HG03103 (cell line): ENCODE measurements around the gene IL1RAPL1.

Experiments
- ATAC-seq: cut with Tn5 transposase; IDR thresholded peaks from one replicate; pipeline ENCODE4 v1.9.1; 2021; ENCODE audit warnings: low read depth; ENCODE audit not compliant: unreplicated experiment

The IL1RAPL1 gene

GRCh38 chrX:29690061-29690460 is 1102.8 kb downstream of the IL1RAPL1 start:
- ATAC-seq = no peak

DNA sequence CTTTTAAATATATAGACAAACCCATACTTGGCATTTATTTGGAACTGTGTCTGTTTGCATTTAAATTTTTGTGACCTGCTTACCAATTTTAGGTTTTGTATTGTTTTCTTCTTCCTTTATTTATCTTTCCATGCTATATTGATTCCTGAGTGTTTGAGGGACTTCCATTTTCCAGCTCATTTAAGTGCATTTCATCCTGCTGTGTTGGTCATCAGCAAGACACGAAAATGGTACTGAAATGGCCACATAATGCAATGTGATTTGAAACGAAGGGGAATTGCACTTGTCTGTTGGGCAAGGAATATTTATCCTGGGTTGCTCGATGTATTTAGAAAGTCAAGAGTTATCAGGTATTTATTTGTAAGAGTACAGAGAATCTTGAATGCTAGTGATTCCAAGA is 1103.8 kb downstream of the IL1RAPL1 start:
- no peak for ATAC-seq

- no peak for ATAC-seq
Measured at GRCh38 chrX:29693912-29694311, 1106.7 kb downstream of the IL1RAPL1 start.

DNA sequence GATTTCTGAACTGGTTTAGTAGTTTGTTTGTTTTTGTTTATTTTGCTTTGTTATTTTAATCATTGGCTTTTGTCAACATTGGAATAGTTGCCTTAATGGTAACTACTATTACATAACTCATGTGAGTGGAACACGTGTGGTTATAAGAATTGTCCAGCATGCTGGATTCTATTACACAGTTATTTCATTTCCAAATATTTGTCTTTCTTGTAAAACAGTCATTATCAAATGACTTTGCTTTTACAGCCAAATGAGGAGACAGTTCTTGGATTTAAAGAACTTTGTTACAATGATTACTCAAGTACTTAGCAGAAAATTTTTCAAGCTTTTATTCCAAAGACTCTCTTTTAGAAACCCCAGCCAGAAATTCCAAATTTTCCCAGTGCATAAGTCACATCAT is 1112.0 kb downstream of the IL1RAPL1 start:
- ATAC-seq = no peak

DNA sequence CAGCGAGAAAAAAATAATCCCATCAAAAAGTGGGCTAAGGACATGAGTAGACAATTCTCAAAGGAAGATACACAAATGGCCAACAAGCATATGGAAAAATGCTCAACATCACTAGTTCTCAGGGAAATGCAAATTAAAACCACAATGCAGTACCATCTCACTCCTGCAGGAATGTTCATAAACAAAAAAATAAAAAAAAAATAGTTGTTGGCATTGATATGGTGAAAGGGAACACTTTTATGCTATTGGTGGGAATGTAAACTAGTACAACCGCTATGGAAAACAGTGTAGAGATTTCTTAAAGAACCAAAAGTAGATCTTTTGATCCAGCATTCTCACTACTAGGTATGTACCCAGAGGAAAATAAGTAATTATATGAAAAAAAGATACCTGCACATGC is 1119.8 kb downstream of the IL1RAPL1 start:
- no peak for ATAC-seq

- no peak for ATAC-seq
Measured at GRCh38 chrX:29721152-29721551, 1133.9 kb downstream of the IL1RAPL1 start.

DNA sequence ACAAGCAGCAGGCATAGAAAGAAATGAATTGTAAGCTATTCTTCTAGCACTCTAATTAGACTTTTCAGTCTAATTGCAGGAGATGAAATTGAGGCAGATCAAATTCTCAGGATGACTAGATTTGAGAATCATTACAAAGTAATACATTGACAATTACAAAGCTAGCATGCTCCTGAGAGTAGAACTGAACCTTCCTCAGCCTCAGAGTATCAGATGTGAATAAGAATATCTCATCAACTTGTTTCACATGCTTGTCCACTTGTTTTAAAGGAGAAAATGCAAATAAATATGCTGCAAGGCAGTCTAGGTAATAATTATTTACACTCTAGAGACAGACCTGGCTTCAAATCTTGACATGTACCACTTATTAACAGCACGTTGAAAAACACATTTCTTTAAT is 1137.1 kb downstream of the IL1RAPL1 start:
- ATAC-seq = no peak

DNA sequence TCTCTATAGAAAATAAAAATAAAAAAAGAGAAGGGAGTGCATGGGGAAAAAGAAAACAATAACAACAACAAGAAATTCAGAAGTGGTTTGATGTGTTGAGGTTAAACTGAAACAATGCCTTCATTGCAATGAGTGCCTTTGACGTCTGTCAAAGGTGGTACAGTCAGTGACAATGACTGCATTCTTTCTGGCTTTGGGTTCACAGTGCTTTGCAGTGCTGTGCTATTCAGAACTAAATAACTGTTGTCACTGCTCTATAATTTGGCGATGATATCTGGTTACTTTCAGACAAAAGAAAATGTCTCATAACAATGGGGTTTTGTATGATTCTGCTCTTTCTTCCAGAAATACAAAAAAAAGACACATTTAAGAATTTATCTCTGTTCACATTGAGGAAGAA is 1139.6 kb downstream of the IL1RAPL1 start:
- no peak for ATAC-seq

- ATAC-seq = no peak
Measured at GRCh38 chrX:29728639-29729038, 1141.4 kb downstream of the IL1RAPL1 start.

GRCh38 chrX:29744966-29745365 is 1157.7 kb downstream of the IL1RAPL1 start:
- ATAC-seq = no peak

DNA sequence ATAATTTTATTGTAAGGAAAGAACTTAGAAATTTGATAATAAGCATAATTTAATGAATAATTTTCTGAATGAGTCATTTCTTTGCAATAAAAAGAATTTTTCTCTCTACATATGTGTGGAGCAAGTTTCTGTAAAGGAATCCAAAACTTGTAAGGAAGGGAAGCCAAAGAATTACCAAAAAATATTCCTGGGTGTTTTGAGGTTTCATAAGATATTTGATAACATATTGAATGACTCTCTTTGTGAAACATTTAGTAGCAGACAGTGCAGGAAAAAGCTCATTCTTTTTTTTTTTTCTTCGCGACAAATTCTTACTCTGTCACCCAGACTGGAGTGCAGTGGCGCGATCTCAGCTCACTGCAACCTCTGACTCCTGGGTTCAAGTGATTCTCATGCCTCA is 1159.1 kb downstream of the IL1RAPL1 start:
- ATAC-seq = no peak

GRCh38 chrX:29762006-29762405 is 1174.8 kb downstream of the IL1RAPL1 start:
- ATAC-seq = no peak

GRCh38 chrX:29775890-29776289 is 1188.6 kb downstream of the IL1RAPL1 start:
- ATAC-seq = no peak

GRCh38 chrX:29787656-29788055 is 1200.4 kb downstream of the IL1RAPL1 start:
- no peak for ATAC-seq

DNA sequence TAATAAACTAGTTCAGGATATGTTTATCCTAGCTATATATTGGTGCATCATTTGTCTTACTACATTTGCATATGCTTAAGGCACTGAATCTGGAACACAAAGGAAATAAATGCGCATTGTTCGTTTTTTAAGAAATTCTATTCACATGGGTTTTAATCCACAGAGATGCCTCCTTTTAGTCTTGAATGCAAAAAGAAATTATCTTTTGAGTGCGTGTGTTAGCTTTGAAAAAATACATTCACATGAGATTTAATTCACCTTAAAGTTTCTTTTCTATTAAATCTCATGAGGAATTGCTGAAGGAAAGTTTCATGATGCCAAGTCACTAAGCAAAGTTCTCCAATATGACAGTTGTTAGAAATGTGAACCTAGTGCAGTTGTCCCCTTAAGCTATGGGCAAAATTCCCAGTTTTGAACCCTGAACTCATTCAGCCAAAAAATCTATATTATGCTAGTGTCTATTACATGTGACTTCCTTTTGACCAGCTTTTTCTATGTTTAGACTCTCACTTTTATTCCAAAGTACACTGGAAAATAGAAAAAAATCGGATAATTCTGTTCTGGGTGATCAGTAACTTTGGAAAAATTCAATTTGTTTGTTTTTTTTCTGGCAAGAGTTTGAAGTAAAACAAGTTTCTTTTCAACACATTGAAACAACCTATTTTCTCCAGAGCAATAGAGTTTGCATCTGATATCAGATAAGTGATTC is 1201.9 kb downstream of the IL1RAPL1 start:
- ATAC-seq = no peak

DNA sequence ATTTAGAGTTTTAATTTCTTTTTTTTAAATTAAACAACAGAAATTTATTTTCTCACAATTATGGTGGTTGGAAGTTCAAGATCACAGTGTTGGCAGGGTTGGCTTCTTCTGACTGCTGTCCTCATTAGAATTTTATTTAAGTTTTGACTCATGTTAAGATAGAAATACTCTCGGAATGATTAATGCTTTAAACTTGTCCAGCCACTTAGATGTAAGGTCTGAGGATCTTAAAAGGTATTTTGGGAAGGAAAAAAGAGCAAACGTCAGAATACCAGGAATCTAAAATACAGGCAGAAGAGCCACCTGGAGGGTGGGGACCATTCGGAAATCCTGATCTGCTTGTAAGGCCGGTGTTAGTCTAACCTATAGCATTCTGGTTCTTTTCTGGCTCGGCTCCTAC is 1205.1 kb downstream of the IL1RAPL1 start:
- no peak for ATAC-seq

DNA sequence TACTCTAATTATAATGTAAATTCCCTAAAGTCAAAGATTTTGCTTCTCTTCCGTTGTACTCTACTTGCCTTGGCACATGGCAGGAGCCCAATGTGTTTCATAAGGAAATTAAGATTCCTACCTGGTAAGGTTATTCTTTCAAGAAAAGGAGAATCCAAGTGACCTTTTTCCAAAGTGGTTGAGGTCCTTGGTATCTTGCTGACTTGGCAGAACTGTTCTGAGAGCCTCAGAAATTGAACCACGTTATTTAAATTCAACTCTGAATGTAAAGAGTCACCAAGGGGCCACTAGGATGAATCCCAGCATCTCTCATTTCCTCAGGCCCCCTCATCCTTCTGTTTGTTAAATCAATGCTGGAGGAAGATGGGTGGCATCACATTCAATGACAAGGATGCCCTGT is 1209.9 kb downstream of the IL1RAPL1 start:
- no peak for ATAC-seq

GRCh38 chrX:29798469-29798868 is 1211.2 kb downstream of the IL1RAPL1 start:
- ATAC-seq = no peak

DNA sequence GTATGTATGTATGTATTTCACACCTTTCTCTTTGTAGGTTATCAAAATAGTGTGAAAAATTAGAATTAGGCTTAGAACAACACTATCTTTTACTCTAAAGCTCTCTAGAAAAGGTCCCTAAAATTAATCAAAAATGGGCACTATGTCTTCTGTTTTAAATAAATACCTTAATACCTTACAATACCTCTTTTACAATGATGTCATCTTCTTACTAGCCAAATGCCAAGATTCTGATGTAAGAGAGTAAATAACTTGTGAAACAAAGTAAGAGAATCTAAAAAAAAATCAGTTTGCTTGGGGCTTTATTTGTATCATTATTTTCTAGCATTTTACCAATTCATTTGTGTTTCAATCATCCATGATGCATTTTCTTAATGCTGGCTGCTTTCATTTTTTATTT is 1225.9 kb downstream of the IL1RAPL1 start:
- no peak for ATAC-seq

DNA sequence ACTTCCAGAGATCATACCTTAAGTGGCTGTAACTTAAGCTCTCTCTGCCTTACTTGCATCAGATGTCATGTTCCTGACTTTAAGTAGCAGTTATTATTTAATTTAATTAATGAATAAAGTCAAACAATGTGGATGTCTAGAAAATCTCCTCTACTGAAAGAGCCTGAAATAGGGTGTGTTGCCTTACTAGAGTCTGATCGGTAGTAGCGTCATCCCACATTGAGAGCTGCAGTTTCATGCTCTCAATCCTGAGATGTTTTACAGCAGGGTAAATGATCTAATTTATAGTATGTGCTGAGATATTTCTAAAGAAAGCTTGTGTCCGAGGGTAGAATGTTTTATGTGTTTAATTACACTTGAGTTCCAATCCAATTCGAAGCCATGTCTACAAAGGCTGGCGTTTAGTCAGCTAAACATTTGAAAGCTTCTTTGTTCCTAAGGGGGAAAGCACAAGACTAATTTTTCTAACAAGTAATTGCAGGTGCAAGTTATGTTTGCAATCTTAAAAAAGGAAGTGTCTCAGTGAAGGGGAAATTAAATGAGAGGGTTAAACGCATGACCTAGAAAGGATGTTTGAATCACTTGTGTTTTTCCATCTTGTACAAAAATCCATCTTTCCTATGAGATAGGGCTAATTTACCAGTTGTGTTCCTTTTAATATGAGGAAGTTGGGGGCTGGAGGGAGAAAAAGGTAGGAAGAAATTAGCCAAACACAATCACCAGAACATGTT is 1237.1 kb downstream of the IL1RAPL1 start:
- no peak for ATAC-seq

- no peak for ATAC-seq
Measured at GRCh38 chrX:29826742-29827141, 1239.5 kb downstream of the IL1RAPL1 start.

GRCh38 chrX:29834311-29834710 is 1247.1 kb downstream of the IL1RAPL1 start:
- ATAC-seq = no peak
